Chondrocyte (in vitro differentiated cells): ENCODE measurements around the gene TNS4. TPM values are rescaled to one million over a fixed set of nuclear protein-coding genes. Genes with fewer than 3 reads are reported as not detected.

Experiments used
- DNase-seq: peaks from one replicate; pipeline ENCODE4 v3.0.0; 2021; ENCODE audit warnings: mixed read lengths, low spot score
- H3K27ac Mint-ChIP-seq: one replicate; pipeline ENCODE4 v1.8.0; 2021; ENCODE audit warnings: mild to moderate bottlenecking, moderate library complexity, mixed read lengths; ENCODE audit not compliant: unreplicated experiment
- H3K27me3 Mint-ChIP-seq: 2 replicates; pipeline ENCODE4 v1.8.0; 2021; ENCODE audit warnings: low read depth, mixed read lengths
- H3K36me3 Mint-ChIP-seq: 2 replicates; pipeline ENCODE4 v1.8.0; 2021; ENCODE audit warnings: low read depth, mixed read lengths
- H3K4me1 Mint-ChIP-seq: 2 replicates; pipeline ENCODE4 v1.8.0; 2021; ENCODE audit warnings: low read depth, mild to moderate bottlenecking, mixed read lengths
- H3K4me3 Mint-ChIP-seq: one replicate; pipeline ENCODE4 v1.8.0; 2021; ENCODE audit warnings: mild to moderate bottlenecking, moderate library complexity, mixed read lengths; ENCODE audit not compliant: unreplicated experiment
- H3K9me3 Mint-ChIP-seq: 2 replicates; pipeline ENCODE4 v1.8.0; 2021; ENCODE audit warnings: low read depth, mixed read lengths
- CTCF ChIP-seq: fragments of 200-600 bp; sonication (generic); IDR thresholded peaks from 2 replicates; pipeline ENCODE4 v1.5.0; 2021; ENCODE audit warnings: antibody characterized with exemption, mild to moderate bottlenecking, moderate library complexity
- total RNA-seq: library from RNA; stranded (reverse); gene quantifications from 3 replicates; pipeline ENCODE4 v1.2.1, GENCODE V29; 2021

Gene TNS4
- total RNA-seq, 1 donor from 2014 or later = not detected

- H3K27me3 Mint-ChIP-seq = no peaks in the 10 kb centered on the region
- TF ChIP-seq CTCF = no peak
- H3K36me3 Mint-ChIP-seq = peaks cover 7% of the 10 kb centered on the region
- H3K9me3 Mint-ChIP-seq = no peaks in the 10 kb centered on the region
- H3K4me3 Mint-ChIP-seq = peak overlapping the region; percentile 62
- peaks cover 78% of the 10 kb centered on the region for H3K4me1 Mint-ChIP-seq
- peak overlapping the region; percentile 68 for H3K27ac Mint-ChIP-seq
- DNase-seq = no peak
Observed at GRCh38 chr17:40447148-40447644, 54.2 kb downstream of the TNS4 start.

- no peak for DNase-seq
- Mint-ChIP-seq H3K27me3 (no peaks in the 10 kb centered on the region), H3K4me3 (peak overlapping the region; percentile 81), H3K27ac (peak overlapping the region; percentile 94), H3K9me3 (no peaks in the 10 kb centered on the region), H3K36me3 (peaks cover 7% of the 10 kb centered on the region), H3K4me1 (peaks cover 69% of the 10 kb centered on the region)
- TF ChIP-seq CTCF = peak; percentile 23
Observed at GRCh38 chr17:40445751-40446468, 55.5 kb downstream of the TNS4 start.

- H3K4me3 Mint-ChIP-seq = peak overlapping the region; percentile 81
- TF ChIP-seq CTCF = peak; percentile 34
- peaks cover 58% of the 10 kb centered on the region for H3K4me1 Mint-ChIP-seq
- no peaks in the 10 kb centered on the region for H3K27me3 Mint-ChIP-seq
- peaks cover 6% of the 10 kb centered on the region for H3K36me3 Mint-ChIP-seq
- DNase-seq = no peak
- H3K9me3 Mint-ChIP-seq = no peaks in the 10 kb centered on the region
- peak overlapping the region; percentile 94 for H3K27ac Mint-ChIP-seq
Observed at GRCh38 chr17:40443988-40444899, 57.2 kb downstream of the TNS4 start.

- Mint-ChIP-seq H3K27ac (peak within 1 kb of the TSS; percentile 94), H3K36me3 (peaks cover 6% of the 10 kb centered on the region), H3K4me1 (peaks cover 50% of the 10 kb centered on the region), H3K4me3 (peak within 1 kb of the TSS; percentile 81), H3K27me3 (no peaks in the 10 kb centered on the region), H3K9me3 (no peaks in the 10 kb centered on the region)
- TF ChIP-seq CTCF = peak; percentile 66
- DNase-seq = no peak
Observed at GRCh38 chr17:40443196-40443987, 58.0 kb downstream of the TNS4 start, which contains the start of gene IGFBP4. Gene IGFBP4, plus strand, starts transcription at chr17:40443450. Its CDS starts 286 bp downstream, at chr17:40443736.
